ENCODE data around the gene PRPF6. TPM values are rescaled to one million over a fixed set of nuclear protein-coding genes. Genes with fewer than 3 reads are reported as not detected.

The PRPF6 gene
- total and polyA plus RNA-seq, 2 of the 13 experiments (the other 11 are each of a cell fraction or from before 2014, with no cell fraction given) = 63.7 to 101 TPM

DNA sequence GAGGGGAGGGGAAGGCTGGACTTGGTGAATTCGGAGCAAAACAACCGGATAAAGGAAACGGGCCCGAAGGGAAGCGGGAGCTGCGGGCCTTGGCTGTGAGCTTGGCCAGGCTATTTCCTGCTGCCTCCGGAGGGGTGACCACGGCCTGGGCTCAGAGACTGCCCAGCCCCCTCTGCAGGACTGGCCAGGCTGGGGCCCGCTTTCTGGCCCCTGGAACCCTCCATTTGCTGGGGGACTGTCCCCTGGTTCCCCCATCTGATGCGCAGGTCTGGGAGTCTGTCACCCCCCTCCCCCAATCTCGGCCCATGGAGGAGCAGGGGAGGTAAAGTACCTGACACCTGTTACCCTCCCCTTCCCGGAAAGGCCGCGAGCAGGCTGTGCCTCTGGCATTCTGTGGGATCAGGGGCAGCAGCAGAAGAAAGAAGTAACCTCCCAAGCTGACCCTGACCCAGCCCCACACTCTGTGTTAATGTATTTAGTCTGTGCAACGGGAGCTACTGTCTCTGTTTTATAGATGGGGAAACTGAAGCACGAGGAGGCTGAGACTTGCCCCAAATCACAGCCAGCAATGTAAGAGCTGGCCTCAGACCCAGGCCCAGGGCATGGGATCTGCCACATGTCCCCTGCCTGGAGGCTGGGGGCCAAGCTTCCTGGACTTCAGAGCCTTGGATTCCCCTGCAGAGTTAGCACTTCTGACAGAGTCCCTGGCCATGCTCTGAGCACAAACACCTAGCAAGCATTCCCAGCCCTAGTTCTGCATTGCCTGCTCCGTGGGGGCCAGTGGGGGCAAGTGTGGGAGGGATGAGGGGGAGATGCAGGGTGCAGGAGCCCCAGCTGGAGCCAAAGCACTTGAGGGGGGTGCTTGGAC, 58.6 kb downstream of the PRPF6 start (continued):
- TF ChIP-seq ZNF180 (CRISPR knock-in tag; IDR thresholded peaks at IDR 0.05; ENCODE audit: borderline replicate concordance, low read depth) (no peak), ZNF564 (CRISPR knock-in tag; IDR thresholded peaks at IDR 0.05) (no peak), ISX (CRISPR knock-in tag; conservative IDR thresholded peaks at IDR 0.05) (no peak), SRSF4 (IDR thresholded peaks at IDR 0.05; ENCODE audit: low read depth, low read length, poor library complexity, severe bottlenecking) (no peak), ZNF883 (CRISPR knock-in tag; IDR thresholded peaks at IDR 0.05; ENCODE audit: not compliant biosample characterization) (peak; percentile 51), NONO (IDR thresholded peaks at IDR 0.05) (no peak), NONO (CRISPR knock-in tag; conservative IDR thresholded peaks at IDR 0.05) (peak; percentile 46), ZKSCAN1 (IDR thresholded peaks at IDR 0.05; ENCODE audit: low read length) (no peak), ZNF20 (CRISPR knock-in tag; IDR thresholded peaks at IDR 0.05) (no peak), EED (CRISPR knock-in tag; IDR thresholded peaks at IDR 0.05) (no peak), ZNF12 (CRISPR knock-in tag; IDR thresholded peaks at IDR 0.05) (no peak)
- TF ChIP-seq, protein P1, sequence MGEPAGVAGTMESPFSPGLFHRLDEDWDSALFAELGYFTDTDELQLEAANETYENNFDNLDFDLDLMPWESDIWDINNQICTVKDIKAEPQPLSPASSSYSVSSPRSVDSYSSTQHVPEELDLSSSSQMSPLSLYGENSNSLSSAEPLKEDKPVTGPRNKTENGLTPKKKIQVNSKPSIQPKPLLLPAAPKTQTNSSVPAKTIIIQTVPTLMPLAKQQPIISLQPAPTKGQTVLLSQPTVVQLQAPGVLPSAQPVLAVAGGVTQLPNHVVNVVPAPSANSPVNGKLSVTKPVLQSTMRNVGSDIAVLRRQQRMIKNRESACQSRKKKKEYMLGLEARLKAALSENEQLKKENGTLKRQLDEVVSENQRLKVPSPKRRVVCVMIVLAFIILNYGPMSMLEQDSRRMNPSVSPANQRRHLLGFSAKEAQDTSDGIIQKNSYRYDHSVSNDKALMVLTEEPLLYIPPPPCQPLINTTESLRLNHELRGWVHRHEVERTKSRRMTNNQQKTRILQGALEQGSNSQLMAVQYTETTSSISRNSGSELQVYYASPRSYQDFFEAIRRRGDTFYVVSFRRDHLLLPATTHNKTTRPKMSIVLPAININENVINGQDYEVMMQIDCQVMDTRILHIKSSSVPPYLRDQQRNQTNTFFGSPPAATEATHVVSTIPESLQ (CRISPR knock-in tag; conservative IDR thresholded peaks at IDR 0.05) = no peak
- TF ChIP-seq, protein P2, sequence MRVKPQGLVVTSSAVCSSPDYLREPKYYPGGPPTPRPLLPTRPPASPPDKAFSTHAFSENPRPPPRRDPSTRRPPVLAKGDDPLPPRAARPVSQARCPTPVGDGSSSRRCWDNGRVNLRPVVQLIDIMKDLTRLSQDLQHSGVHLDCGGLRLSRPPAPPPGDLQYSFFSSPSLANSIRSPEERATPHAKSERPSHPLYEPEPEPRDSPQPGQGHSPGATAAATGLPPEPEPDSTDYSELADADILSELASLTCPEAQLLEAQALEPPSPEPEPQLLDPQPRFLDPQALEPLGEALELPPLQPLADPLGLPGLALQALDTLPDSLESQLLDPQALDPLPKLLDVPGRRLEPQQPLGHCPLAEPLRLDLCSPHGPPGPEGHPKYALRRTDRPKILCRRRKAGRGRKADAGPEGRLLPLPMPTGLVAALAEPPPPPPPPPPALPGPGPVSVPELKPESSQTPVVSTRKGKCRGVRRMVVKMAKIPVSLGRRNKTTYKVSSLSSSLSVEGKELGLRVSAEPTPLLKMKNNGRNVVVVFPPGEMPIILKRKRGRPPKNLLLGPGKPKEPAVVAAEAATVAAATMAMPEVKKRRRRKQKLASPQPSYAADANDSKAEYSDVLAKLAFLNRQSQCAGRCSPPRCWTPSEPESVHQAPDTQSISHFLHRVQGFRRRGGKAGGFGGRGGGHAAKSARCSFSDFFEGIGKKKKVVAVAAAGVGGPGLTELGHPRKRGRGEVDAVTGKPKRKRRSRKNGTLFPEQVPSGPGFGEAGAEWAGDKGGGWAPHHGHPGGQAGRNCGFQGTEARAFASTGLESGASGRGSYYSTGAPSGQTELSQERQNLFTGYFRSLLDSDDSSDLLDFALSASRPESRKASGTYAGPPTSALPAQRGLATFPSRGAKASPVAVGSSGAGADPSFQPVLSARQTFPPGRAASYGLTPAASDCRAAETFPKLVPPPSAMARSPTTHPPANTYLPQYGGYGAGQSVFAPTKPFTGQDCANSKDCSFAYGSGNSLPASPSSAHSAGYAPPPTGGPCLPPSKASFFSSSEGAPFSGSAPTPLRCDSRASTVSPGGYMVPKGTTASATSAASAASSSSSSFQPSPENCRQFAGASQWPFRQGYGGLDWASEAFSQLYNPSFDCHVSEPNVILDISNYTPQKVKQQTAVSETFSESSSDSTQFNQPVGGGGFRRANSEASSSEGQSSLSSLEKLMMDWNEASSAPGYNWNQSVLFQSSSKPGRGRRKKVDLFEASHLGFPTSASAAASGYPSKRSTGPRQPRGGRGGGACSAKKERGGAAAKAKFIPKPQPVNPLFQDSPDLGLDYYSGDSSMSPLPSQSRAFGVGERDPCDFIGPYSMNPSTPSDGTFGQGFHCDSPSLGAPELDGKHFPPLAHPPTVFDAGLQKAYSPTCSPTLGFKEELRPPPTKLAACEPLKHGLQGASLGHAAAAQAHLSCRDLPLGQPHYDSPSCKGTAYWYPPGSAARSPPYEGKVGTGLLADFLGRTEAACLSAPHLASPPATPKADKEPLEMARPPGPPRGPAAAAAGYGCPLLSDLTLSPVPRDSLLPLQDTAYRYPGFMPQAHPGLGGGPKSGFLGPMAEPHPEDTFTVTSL (CRISPR knock-in tag; IDR thresholded peaks at IDR 0.05; ENCODE audit: borderline replicate concordance) = no peak
- TF ChIP-seq, protein P3, sequence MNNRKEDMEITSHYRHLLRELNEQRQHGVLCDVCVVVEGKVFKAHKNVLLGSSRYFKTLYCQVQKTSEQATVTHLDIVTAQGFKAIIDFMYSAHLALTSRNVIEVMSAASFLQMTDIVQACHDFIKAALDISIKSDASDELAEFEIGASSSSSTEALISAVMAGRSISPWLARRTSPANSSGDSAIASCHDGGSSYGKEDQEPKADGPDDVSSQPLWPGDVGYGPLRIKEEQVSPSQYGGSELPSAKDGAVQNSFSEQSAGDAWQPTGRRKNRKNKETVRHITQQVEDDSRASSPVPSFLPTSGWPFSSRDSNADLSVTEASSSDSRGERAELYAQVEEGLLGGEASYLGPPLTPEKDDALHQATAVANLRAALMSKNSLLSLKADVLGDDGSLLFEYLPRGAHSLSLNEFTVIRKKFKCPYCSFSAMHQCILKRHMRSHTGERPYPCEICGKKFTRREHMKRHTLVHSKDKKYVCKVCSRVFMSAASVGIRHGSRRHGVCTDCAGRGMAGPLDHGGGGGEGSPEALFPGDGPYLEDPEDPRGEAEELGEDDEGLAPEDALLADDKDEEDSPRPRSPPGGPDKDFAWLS (CRISPR knock-in tag; IDR thresholded peaks at IDR 0.05; ENCODE audit: borderline replicate concordance) = no peak
- TF ChIP-seq, protein P4, sequence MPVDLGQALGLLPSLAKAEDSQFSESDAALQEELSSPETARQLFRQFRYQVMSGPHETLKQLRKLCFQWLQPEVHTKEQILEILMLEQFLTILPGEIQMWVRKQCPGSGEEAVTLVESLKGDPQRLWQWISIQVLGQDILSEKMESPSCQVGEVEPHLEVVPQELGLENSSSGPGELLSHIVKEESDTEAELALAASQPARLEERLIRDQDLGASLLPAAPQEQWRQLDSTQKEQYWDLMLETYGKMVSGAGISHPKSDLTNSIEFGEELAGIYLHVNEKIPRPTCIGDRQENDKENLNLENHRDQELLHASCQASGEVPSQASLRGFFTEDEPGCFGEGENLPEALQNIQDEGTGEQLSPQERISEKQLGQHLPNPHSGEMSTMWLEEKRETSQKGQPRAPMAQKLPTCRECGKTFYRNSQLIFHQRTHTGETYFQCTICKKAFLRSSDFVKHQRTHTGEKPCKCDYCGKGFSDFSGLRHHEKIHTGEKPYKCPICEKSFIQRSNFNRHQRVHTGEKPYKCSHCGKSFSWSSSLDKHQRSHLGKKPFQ (CRISPR knock-in tag; IDR thresholded peaks at IDR 0.05; ENCODE audit: insufficient replicate concordance) = no peak

Data from HepG2 (cell line).